Transverse colon (tissue), 3 donors: ENCODE results near the gene BRD3OS.

Source experiments
- CTCF ChIP-seq, 5 experiments: fragments of 200-600 bp in 3 of 5; fragments of 450-650 bp in 2 of 5; sonication (generic) in 3 of 5; IDR thresholded peaks; 1 replicate in 2 of 5; 2 replicates in 3 of 5; pipeline ENCODE4 v1.5.1; 2016 to 2017; ENCODE audit warnings: antibody characterized with exemption in 5 of 5, inconsistent platforms in 3 of 5, mild to moderate bottlenecking in 2 of 5, moderate library complexity in 1 of 5
- POLR2A ChIP-seq: fragments of 450-650 bp; IDR thresholded peaks from one replicate; pipeline ENCODE4 v1.6.1; 2016; ENCODE audit warnings: antibody characterized with exemption, mild to moderate bottlenecking, moderate library complexity

GRCh38 chr9:134068744-134069479 lies 43.6 kb downstream of the BRD3OS start:
- no peak for TF ChIP-seq POLR2A
- no peak for TF ChIP-seq CTCF (IDR thresholded peaks at IDR 0.05)
